Activated CD8-positive, alpha-beta memory T cell treated with anti-CD3 and anti-CD28 coated beads for 4 hours (primary cell): ENCODE data around the gene ORMDL1.
A peak's percentile ranks its signal among the peaks of the same experiment; 100 is the strongest.
"Not testable (repeated sequence)": the region's sequence is repeated elsewhere in the genome, so short reads cannot be mapped to it uniquely, and the experiment has no call there.

ENCODE experiments used
- DNase-seq, 2 donors: peaks; one replicate each; pipeline ENCODE4 v3.0.0-alpha.2; 2020; ENCODE audit warnings: low read depth in 2 of 2

ORMDL1 gene

GRCh38 chr2:189770590-189771322, 13.4 kb downstream of the ORMDL1 start:
- no peak for DNase-seq

GRCh38 chr2:189763908-189764661, 20.1 kb downstream of the ORMDL1 start:
- no peak for DNase-seq

- DNase-seq: peak; percentile 82 to 85
Measured at GRCh38 chr2:189762551-189763298, 21.4 kb downstream of the ORMDL1 start, which contains the start of gene OSGEPL1. Gene OSGEPL1, minus strand, starts transcription at chr2:189762792. Its CDS starts 1,152 bp downstream, at chr2:189761640.

- no peak for DNase-seq
Measured at GRCh38 chr2:189762229-189762550, 21.9 kb downstream of the ORMDL1 start.

- DNase-seq: not testable (repeated sequence)
Measured at GRCh38 chr2:189760154-189760553, 24.0 kb downstream of the ORMDL1 start.

- DNase-seq: no peak
Measured at GRCh38 chr2:189756311-189756952, 27.7 kb downstream of the ORMDL1 start.

GRCh38 chr2:189751080-189751658, 33.0 kb downstream of the ORMDL1 start:
- DNase-seq: no peak

- no peak for DNase-seq
Measured at GRCh38 chr2:189729430-189729829, 54.7 kb downstream of the ORMDL1 start.

- DNase-seq: no peak
Measured at GRCh38 chr2:189726849-189727248, 57.3 kb downstream of the ORMDL1 start.

GRCh38 chr2:189726271-189726670, 57.9 kb downstream of the ORMDL1 start:
- no peak for DNase-seq

GRCh38 chr2:189723192-189723591, 60.9 kb downstream of the ORMDL1 start:
- DNase-seq: no peak
